Muscle of leg (tissue), 11 donors: ENCODE data around the gene SAP25. TPM values are rescaled to one million over a fixed set of nuclear protein-coding genes. Genes with fewer than 3 reads are reported as not detected.
"Not testable (repeated sequence)": the region's sequence is repeated elsewhere in the genome, so short reads cannot be mapped to it uniquely, and the experiment has no call there.

Experiments
- DNase-seq: peaks from one replicate; pipeline ENCODE4 v3.0.0; 2013
- H3K27ac ChIP-seq: one replicate; pipeline ENCODE4 v1.5.1; 2013; ENCODE audit warnings: mild to moderate bottlenecking, low read length, control low read depth
- H3K27me3 ChIP-seq: one replicate; pipeline ENCODE4 v1.6.1; 2013; ENCODE audit warnings: low read length; ENCODE audit not compliant: control insufficient read depth, insufficient read depth
- H3K36me3 ChIP-seq: one replicate; pipeline ENCODE4 v1.6.1; 2013; ENCODE audit warnings: low read length; ENCODE audit not compliant: control insufficient read depth, insufficient read depth
- H3K4me1 ChIP-seq: one replicate; pipeline ENCODE4 v1.6.1; 2013; ENCODE audit warnings: low read length; ENCODE audit not compliant: control insufficient read depth, insufficient read depth
- H3K4me3 ChIP-seq: one replicate; pipeline ENCODE4 v1.5.1; 2013; ENCODE audit warnings: low read length, control low read depth
- H3K9me3 ChIP-seq: replicated peaks from 2 replicates; pipeline ENCODE4 v1.6.1; 2013; ENCODE audit warnings: low read depth, low read length; ENCODE audit not compliant: control insufficient read depth
- WGBS: methylation state at CpG from one replicate; pipeline ENCODE4 v1.1.5; 2013; ENCODE audit warnings: missing lambda C conversion rate; ENCODE audit not compliant: insufficient coverage; 5-methylcytosine and 5-hydroxymethylcytosine counted together
- polyA plus RNA-seq, 8 donors: library from polyadenylated mRNA; unstranded; fragments of 120-200 nt; gene quantifications; one replicate each; pipeline versions ENCODE4 v1.2.1 to v1.2.3, GENCODE V29; 2013; ENCODE audit warnings: inconsistent platforms in 1 of 8, low replicate concordance in 1 of 8; ENCODE audit not compliant: insufficient read length in 8 of 8, insufficient read depth in 1 of 8
- total RNA-seq: library from RNA; stranded (reverse); fragments of 120-200 nt; gene quantifications from one replicate; pipeline ENCODE4 v1.2.4, GENCODE V29; 2013

SAP25 gene
- total and polyA plus RNA-seq, 9 donors = 0.98 to 8.3 (median 3.7) TPM

DNA sequence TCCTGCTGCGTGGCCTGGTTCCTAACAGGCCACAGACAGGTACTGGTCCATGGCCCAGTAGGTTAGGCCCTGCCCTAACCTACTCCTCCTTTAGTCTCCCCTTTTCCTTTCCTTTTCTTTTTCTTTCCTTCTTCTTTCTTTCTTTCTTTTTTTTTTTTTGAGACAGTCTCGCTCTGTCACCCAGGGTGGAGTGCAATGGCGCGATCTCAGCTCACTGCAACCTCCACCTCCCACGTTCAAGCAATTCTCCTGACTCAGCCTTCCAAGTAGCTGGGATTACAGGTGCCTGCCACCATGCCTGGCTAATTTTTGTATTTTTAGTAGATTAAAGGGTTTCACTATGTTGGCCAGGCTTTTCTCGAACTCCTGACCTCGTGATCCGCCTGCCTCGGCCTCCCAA, 37.7 kb downstream of the SAP25 start:
- H3K4me3 ChIP-seq, H3K9me3 ChIP-seq, DNase-seq, H3K27me3 ChIP-seq, H3K27ac ChIP-seq, H3K36me3 ChIP-seq: not testable (repeated sequence)
- peaks cover 17% of the 10 kb centered on the region for H3K4me1 ChIP-seq
- WGBS = 90% methylated on average over 4 of the region's 9 CpGs

GRCh38 chr7:100532165-100533022, 41.3 kb downstream of the SAP25 start:
- no peak overlapping the region for H3K27ac ChIP-seq
- H3K9me3 ChIP-seq = no peaks in the 10 kb centered on the region
- H3K4me3 ChIP-seq = no peak overlapping the region
- WGBS = 67% methylated on average over 7 of the region's 14 CpGs
- H3K4me1 ChIP-seq = peaks cover 4% of the 10 kb centered on the region
- peak; percentile 7 for DNase-seq
- no peaks in the 10 kb centered on the region for H3K36me3 ChIP-seq
- no peaks in the 10 kb centered on the region for H3K27me3 ChIP-seq

DNA sequence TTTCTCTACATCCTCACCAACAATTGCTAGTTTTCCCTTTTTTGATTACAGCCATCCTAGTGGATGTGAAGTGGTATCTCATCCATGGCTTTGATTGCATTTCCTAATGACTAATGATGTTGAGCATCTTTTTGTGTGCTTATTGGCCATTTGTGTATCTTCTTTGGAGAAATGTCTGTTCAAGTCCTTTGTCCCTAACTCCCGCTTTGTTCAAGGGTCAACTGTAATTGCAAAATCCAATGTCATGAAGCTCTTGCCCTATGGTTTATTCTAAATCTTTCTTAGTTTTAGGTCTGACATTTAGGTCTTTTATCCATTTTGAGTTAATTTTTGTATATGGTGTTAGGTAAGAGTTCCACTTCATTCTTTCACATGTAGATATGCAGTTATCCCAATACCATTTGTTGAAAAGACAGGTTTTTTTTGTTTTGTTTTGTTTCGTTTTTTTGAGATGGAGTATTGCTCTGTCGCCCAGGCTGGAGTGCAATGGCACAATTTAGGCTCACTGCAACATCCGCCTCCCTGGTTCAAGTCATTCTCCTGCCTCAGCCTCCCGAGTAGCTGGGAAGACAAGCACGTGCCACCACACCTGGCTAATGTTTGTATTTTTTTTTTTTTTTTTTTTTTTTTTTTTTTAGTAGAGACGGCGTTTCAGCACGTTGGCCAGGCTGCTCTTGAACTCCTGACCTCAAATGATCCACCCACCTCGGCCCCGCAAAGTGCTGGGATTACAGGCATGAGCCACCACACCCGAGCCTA, 45.4 kb downstream of the SAP25 start:
- not testable (repeated sequence) for H3K27ac ChIP-seq, H3K4me3 ChIP-seq, H3K4me1 ChIP-seq, H3K9me3 ChIP-seq, DNase-seq, H3K27me3 ChIP-seq, H3K36me3 ChIP-seq
- WGBS = 80% methylated on average over 1 of the region's 12 CpGs

DNA sequence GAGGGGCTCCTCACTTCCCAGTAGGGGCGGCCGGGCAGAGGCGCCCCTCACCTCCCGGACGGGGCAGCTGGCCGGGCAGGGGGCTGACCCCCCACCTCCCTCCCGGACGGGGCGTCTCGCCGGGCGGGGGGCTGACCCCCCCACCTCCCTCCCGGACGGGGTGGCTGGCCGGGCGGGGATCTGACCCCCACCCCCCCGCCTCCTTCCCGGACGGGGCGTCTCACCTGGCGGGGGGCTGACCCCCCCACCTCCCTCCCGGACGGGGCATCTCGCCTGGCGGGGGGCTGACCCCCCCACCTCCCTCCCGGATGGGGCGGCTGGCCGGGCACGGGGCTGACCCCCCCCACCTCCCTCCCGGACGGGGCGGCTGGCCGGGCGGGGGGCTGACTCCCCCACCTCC, 50.5 kb downstream of the SAP25 start:
- not testable (repeated sequence) for H3K4me3 ChIP-seq, H3K9me3 ChIP-seq, H3K36me3 ChIP-seq, H3K27ac ChIP-seq, H3K27me3 ChIP-seq, H3K4me1 ChIP-seq, DNase-seq
- WGBS = no CpG with 5 or more reads among the region's 34 CpGs

Other genes with a start within 250 kb of the SAP25 start
- 13.9 TPM for gene PILRB, start 215.8 kb downstream of the SAP25 start, total RNA-seq
- gene PILRB, start 215.8 kb downstream of the SAP25 start, polyA plus RNA-seq = 10 to 100 TPM; 11.4 to 39.8 (median 18.0) TPM
- gene PILRA, start 200.4 kb downstream of the SAP25 start, total RNA-seq = 1.3 TPM
- 1 to 10 TPM; 1.7 to 6.1 (median 2.3) TPM for gene PILRA, start 200.4 kb downstream of the SAP25 start, polyA plus RNA-seq
- gene ZCWPW1, start 145.2 kb downstream of the SAP25 start, total RNA-seq = 5.2 TPM
- gene ZCWPW1, start 145.2 kb downstream of the SAP25 start, polyA plus RNA-seq = 1 to 10 TPM; 4.4 to 8.9 (median 5.4) TPM
- 23.5 TPM for gene MEPCE, start 144.1 kb downstream of the SAP25 start, total RNA-seq
- 10 to 100 TPM; 32.4 to 44.4 (median 38.5) TPM for gene MEPCE, start 144.1 kb downstream of the SAP25 start, polyA plus RNA-seq
- gene PPP1R35, start 137.4 kb downstream of the SAP25 start, total RNA-seq = 21.7 TPM
- gene PPP1R35, start 137.4 kb downstream of the SAP25 start, polyA plus RNA-seq = 10 to 100 TPM; 10.9 to 25.2 (median 15.2) TPM
- 1.2 TPM for gene SPACDR, start 109.6 kb downstream of the SAP25 start, total RNA-seq
- 1 to 10 TPM in 7 of 8 donors, under 1 TPM in 1; 0.98 to 3.4 (median 1.6) TPM for gene SPACDR, start 109.6 kb downstream of the SAP25 start, polyA plus RNA-seq
- 28.9 TPM for gene TSC22D4, start 94.7 kb downstream of the SAP25 start, total RNA-seq
- 10 to 100 TPM; 36.7 to 59.3 (median 47.9) TPM for gene TSC22D4, start 94.7 kb downstream of the SAP25 start, polyA plus RNA-seq
- 1.6 TPM for gene NYAP1, start 90.0 kb downstream of the SAP25 start, total RNA-seq
- 1 to 10 TPM; 1.5 to 2.9 (median 2.5) TPM for gene NYAP1, start 90.0 kb downstream of the SAP25 start, polyA plus RNA-seq
- gene AGFG2, start 34.7 kb downstream of the SAP25 start, total RNA-seq = 6.1 TPM
- gene AGFG2, start 34.7 kb downstream of the SAP25 start, polyA plus RNA-seq = 10 to 100 TPM in 6 of 8 donors, 1 to 10 TPM in 2; 8.9 to 13.7 (median 12.2) TPM
- 8.9 TPM for gene LRCH4, start 12.2 kb upstream of the SAP25 start, total RNA-seq
- gene LRCH4, start 12.2 kb upstream of the SAP25 start, polyA plus RNA-seq = 10 to 100 TPM; 19.9 to 35.5 (median 27.9) TPM
- gene FBXO24, start 12.4 kb upstream of the SAP25 start, total RNA-seq = 0.80 TPM
- gene FBXO24, start 12.4 kb upstream of the SAP25 start, polyA plus RNA-seq = 1 to 10 TPM; 1.1 to 2.2 (median 1.5) TPM
- 194 TPM for gene PCOLCE, start 28.5 kb upstream of the SAP25 start, total RNA-seq
- 100 to 1,000 TPM; 201 to 336 (median 279) TPM for gene PCOLCE, start 28.5 kb upstream of the SAP25 start, polyA plus RNA-seq
- 7.1 TPM for gene MOSPD3, start 38.6 kb upstream of the SAP25 start, total RNA-seq
- gene MOSPD3, start 38.6 kb upstream of the SAP25 start, polyA plus RNA-seq = 10 to 100 TPM; 16.0 to 23.5 (median 17.8) TPM
- 0.22 TPM for gene TFR2, start 67.7 kb upstream of the SAP25 start, total RNA-seq
- gene TFR2, start 67.7 kb upstream of the SAP25 start, polyA plus RNA-seq = 1 to 10 TPM in 3 of 8 donors, under 1 TPM in 5; 0.64 to 2.2 (median 0.86) TPM
- not detected for gene ACTL6B, start 82.5 kb upstream of the SAP25 start, total RNA-seq
- under 1 TPM in 2 of 8 donors, not detected in 6; 0.19 to 0.40 TPM for gene ACTL6B, start 82.5 kb upstream of the SAP25 start, polyA plus RNA-seq
- gene GNB2, start 99.8 kb upstream of the SAP25 start, total RNA-seq = 49.5 TPM
- gene GNB2, start 99.8 kb upstream of the SAP25 start, polyA plus RNA-seq = 100 to 1,000 TPM; 146 to 202 (median 154) TPM
- gene GIGYF1, start 120.3 kb upstream of the SAP25 start, total RNA-seq = 16.7 TPM
- 10 to 100 TPM; 22.4 to 37.5 (median 29.9) TPM for gene GIGYF1, start 120.3 kb upstream of the SAP25 start, polyA plus RNA-seq
- gene POP7, start 132.2 kb upstream of the SAP25 start, total RNA-seq = 31.6 TPM
- 10 to 100 TPM; 23.5 to 28.1 (median 25.1) TPM for gene POP7, start 132.2 kb upstream of the SAP25 start, polyA plus RNA-seq
- not detected for gene EPO, start 146.6 kb upstream of the SAP25 start, total RNA-seq
- under 1 TPM in 5 of 8 donors, not detected in 3; 0.07 to 0.40 (median 0.18) TPM for gene EPO, start 146.6 kb upstream of the SAP25 start, polyA plus RNA-seq
- not detected for gene ZAN, start 159.7 kb upstream of the SAP25 start, total RNA-seq
- gene ZAN, start 159.7 kb upstream of the SAP25 start, polyA plus RNA-seq = under 1 TPM in 1 of 8 donors, not detected in 7; 0.05 TPM